ENCODE data around the gene PSMB7. TPM values are rescaled to one million over a fixed set of nuclear protein-coding genes. Genes with fewer than 3 reads are reported as not detected.

The PSMB7 gene
- total and polyA plus RNA-seq, 2 of the 8 experiments (the other 6 are each of a cell fraction or from before 2014, with no cell fraction given), result 222 to 357 TPM

- TF ChIP-seq CHD7 (IDR thresholded peaks at IDR 0.05; ENCODE audit: insufficient replicate concordance, low read length) (no peak), SRF (IDR thresholded peaks at IDR 0.05; ENCODE audit: low read depth, low read length) (no peak), BCL11A (IDR thresholded peaks at IDR 0.05; ENCODE audit: low read depth in 2 of 2, low read length in 2 of 2) (no peak), JUND (IDR thresholded peaks at IDR 0.05; ENCODE audit: low read length) (no peak)
These were observed 39.5 kb downstream of the PSMB7 start (continued) for GRCh38 chr9:124375726-124376125.

Measured in H1 (cell line).